HG02884 (cell line): Measurements from ENCODE around the gene CAPN12.

Experiments
- ATAC-seq: cut with Tn5 transposase; IDR thresholded peaks from one replicate; pipeline ENCODE4 v1.9.1; 2021; ENCODE audit warnings: mild to moderate bottlenecking, moderate library complexity; ENCODE audit not compliant: unreplicated experiment

Gene CAPN12

GRCh38 chr19:38739440-38740256 lies 4.6 kb downstream of the CAPN12 start:
- ATAC-seq, result no peak

GRCh38 chr19:38737921-38738737 lies 6.1 kb downstream of the CAPN12 start:
- no peak for ATAC-seq

- ATAC-seq, result no peak
Observed at GRCh38 chr19:38737281-38737865, 6.9 kb downstream of the CAPN12 start.

- no peak for ATAC-seq
Observed at GRCh38 chr19:38736413-38737280, 7.6 kb downstream of the CAPN12 start.

DNA sequence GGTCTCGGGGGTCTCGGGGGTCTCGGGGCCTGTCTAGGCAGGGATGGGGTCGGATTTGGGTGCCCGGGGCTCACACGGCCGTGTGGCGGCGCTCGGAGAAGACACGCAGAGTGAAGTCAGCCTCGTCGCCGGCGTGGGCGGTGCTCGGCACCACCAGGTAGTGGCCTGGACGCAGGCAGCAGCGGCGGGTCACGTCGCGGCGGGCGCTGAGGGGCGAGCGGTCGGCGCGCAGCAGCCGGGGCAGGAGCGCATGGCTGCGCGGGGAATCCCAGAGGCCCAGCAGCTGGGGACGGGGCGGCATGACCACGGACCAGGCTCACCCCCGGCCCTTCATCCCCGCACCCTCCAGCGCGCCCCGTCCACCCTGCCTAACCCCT lies 8.2 kb downstream of the CAPN12 start:
- no peak for ATAC-seq

- no peak for ATAC-seq
Observed at GRCh38 chr19:38735257-38735686, 9.0 kb downstream of the CAPN12 start.

DNA sequence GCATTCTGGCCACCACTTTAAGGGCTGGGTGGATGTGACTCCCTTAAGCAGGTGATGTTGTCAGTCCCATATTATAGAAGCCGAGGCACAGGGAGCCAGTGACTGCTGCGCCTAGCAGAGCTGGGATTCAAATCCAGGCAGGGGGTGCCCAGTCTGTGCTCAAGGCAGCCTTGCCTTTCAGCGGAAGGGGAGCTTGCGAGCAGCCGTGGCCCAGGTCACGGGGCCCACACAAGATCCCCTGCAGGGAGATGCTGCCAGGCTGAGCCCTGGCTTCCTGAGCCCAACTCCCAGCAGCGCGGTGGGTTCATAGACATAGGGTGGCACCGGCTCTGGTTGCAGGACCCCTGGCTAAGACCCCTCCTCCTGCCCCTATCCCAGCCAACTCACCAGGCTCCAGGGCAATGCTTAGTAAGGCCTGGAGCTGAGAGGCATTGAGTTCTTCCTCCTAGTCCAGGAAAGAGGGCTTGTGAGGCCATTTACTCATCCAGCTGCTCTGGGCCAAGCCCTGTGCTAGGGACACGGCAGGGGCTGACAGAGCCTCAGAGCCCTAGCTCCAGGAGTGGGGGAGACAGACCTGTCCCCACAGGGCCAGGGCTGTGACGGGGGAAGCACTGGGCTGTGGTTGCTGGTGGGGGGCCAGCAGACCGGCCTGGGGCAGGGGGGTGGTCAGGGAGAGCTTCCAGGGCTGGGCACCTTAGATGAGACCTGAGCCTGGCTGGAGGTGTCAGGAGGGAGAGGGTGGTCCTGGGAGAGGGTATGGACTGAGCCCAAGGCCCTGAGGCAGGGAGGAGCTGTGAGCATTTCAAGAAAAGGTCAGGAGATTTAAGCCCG lies 9.6 kb downstream of the CAPN12 start:
- no peak for ATAC-seq

GRCh38 chr19:38734176-38734425 lies 10.2 kb downstream of the CAPN12 start:
- ATAC-seq, result no peak

- ATAC-seq, result no peak
Observed at GRCh38 chr19:38733493-38734175, 10.6 kb downstream of the CAPN12 start.

DNA sequence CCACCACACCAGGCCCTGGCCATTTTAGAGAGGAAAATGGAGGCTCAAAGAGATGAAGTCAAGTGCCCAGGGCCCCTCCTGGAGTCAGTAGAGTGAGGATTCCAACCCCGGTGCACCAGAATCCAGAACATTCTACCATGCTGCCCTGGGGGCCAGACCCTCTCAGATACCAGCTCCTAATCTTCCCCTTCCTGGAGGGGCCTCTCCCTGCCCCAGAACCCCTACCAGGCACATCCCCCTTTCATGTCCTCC lies 11.1 kb downstream of the CAPN12 start:
- no peak for ATAC-seq

DNA sequence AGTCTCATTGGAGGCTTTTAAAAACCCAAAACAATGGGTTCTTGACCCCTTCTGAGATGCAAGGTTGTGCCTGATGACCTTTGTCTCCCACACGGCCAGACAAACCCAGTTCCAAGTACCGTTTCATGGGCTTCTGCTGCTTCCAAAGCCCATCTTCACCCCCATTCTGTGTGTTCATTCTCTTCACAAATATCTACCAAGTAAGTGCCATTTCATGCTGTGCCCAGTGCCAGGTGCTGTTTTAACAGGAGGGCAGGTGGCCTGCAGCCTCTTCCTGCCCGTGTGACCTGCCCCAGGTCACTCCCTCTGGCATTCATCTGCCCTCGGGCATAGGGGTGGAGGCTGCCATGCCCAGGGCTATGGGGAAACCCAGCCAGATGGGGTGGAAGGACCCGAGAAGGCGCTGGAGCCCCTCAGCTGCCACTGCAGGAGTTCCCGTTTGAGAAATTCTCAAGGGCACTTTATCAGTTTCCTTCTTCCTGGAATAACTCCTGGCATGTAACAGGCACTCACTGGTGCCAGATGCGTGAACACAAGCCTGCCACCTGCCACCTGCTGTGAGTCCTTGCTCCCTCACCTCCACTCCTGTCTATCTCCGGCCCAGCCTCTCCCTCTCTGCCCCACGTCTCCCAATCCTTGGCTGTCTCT lies 12.5 kb downstream of the CAPN12 start:
- ATAC-seq, result no peak

GRCh38 chr19:38730731-38731589 lies 13.3 kb downstream of the CAPN12 start:
- no peak for ATAC-seq

DNA sequence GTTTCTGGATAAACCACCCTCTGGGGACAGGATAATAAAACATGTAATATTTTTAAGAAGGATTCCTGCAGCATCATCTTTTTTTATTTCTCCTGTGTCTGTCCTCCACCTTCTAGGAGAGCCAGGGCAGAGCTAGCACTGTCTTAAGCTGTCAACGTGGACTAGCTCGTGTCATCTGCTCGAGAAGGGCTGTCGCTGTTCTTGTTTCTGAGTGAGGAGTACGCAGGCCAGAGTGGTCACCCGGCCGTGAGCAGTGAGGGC lies 13.9 kb downstream of the CAPN12 start:
- ATAC-seq, result no peak

DNA sequence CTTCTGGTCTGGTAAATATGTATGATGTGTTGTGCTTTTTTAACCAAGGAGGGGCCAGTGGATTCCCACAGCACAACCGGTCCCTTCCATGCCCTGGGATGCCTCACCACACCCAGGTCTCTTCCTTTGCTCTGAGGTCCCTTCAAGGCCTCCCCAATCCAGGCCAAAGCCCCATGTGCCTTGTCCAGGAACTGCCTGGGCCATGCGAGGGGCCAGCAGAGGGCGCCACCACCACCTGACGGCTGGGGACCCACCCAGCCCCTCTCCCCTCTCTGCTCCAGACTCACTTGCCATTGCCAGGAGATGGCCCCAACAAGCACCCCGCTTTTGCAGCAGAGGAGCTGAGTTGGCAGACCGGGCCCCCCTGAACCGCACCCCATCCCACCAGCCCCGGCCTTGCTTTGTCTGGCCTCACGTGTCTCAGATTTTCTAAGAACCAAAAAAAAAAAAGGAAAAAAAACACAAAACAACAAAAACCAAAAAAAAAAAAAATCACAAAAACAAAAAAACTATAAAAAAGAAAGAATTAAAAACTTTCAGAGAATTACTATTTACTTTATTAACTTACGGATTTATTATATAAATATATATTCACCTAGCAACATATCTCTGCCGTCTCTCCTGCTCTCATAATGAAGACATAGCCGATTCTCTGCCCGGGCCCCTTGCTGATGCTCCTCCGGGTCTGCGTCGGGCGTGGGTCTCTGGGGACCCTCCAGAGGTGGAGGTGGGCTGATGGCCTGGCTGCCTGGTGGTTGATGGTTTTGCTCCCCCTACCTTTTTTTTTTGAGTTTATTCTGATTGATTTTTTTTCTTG lies 14.4 kb downstream of the CAPN12 start:
- no peak for ATAC-seq

GRCh38 chr19:38728752-38729541 lies 15.3 kb downstream of the CAPN12 start:
- no peak for ATAC-seq

DNA sequence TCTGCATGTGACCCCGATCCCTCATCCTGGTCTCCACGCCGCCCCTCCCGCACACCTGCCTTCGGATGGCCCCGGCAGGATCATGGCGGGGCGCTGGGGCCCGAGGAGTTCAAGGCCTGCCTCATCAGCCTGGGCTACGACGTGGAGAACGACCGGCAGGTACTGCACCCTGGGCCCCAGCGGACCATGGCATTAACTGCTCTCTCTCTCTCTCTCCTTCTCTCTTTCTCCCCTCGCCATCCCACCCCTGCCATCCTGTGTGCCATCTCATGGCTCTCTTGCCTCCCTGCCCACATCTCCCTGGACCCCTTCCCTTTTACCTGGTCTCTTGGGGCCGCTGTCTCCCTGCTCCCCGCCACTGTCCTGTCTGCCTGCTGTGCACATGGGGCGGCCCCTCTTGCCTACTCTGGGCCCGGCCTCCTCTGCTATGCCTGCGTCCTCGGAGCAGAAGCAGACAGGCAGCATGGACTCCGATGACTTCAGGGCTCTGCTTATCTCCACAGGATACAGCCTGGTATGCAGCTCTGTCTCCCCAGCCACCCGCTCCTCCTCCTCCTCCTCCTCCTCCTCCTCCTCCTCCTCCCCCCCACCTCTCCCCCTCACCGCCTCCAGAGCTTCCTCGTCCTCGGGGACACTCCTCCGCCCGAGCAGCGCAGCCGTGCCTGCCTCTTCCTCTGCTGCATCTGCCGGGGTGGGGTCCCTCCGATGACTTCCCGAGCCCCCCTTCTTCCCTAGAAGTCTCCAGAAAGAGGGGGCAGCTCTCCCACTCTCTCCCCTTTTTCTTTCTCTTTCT lies 16.2 kb downstream of the CAPN12 start:
- no peak for ATAC-seq
